BE2C (cell line): Measurements from ENCODE around the gene ANKRD53.

ENCODE experiments used
- DNase-seq: peaks from one replicate; pipeline ENCODE4 v3.0.0-alpha.2; 2020
- H3K27me3 ChIP-seq: fragments of 250-450 bp; sonication (Bioruptor Pico); 2 replicates; pipeline ENCODE4 v1.5.1; 2020; ENCODE audit warnings: mild to moderate bottlenecking
- H3K36me3 ChIP-seq: fragments of 250-450 bp; sonication (Bioruptor Pico); 2 replicates; pipeline ENCODE4 v1.5.1; 2020; ENCODE audit warnings: mild to moderate bottlenecking
- H3K4me1 ChIP-seq: fragments of 250-450 bp; sonication (Bioruptor Pico); 2 replicates; pipeline ENCODE4 v1.5.1; 2020
- H3K4me3 ChIP-seq: 2 replicates; pipeline ENCODE4 v1.5.1; 2011; ENCODE audit warnings: low read depth, low read length
- H3K9me3 ChIP-seq: fragments of 250-450 bp; sonication (Bioruptor Pico); 2 replicates; pipeline ENCODE4 v1.5.1; 2020
- TF ChIP-seq, protein P1 (sequence below): IDR thresholded peaks from 2 replicates; pipeline ENCODE4 v1.5.1; 2012; ENCODE audit warnings: mild to moderate bottlenecking, low read depth, low read length

ANKRD53 gene

DNA sequence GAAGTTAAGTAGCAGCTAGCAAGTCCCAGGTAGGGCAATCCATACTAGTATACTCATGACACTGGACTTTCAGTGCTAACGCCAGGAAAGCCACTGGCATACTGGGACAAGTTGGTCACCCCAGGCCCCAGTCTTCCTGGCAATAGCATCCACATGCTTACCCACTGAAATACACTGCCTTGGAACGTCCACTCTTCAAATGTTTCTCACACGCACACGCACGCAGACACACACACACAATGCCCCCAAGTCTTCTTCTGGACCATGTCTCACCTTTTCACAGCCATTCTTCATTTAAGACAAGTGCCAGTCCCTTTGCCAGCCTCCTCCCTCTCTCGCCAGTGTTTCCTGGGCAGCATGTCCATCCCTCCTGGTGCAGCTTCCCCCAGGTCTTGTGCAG lies 25.0 kb downstream of the ANKRD53 start:
- TF ChIP-seq, protein P1, sequence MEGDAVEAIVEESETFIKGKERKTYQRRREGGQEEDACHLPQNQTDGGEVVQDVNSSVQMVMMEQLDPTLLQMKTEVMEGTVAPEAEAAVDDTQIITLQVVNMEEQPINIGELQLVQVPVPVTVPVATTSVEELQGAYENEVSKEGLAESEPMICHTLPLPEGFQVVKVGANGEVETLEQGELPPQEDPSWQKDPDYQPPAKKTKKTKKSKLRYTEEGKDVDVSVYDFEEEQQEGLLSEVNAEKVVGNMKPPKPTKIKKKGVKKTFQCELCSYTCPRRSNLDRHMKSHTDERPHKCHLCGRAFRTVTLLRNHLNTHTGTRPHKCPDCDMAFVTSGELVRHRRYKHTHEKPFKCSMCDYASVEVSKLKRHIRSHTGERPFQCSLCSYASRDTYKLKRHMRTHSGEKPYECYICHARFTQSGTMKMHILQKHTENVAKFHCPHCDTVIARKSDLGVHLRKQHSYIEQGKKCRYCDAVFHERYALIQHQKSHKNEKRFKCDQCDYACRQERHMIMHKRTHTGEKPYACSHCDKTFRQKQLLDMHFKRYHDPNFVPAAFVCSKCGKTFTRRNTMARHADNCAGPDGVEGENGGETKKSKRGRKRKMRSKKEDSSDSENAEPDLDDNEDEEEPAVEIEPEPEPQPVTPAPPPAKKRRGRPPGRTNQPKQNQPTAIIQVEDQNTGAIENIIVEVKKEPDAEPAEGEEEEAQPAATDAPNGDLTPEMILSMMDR: no peak
- H3K27me3 ChIP-seq: no peaks in the 10 kb centered on the region
- H3K4me3 ChIP-seq: no peak overlapping the region
- no peaks in the 10 kb centered on the region for H3K9me3 ChIP-seq
- DNase-seq: no peak
- no peaks in the 10 kb centered on the region for H3K4me1 ChIP-seq
- no peaks in the 10 kb centered on the region for H3K36me3 ChIP-seq

- Histone ChIP-seq H3K4me1 (no peaks in the 10 kb centered on the region), H3K27me3 (no peaks in the 10 kb centered on the region), H3K36me3 (no peaks in the 10 kb centered on the region), H3K9me3 (no peaks in the 10 kb centered on the region), H3K4me3 (no peak overlapping the region)
- DNase-seq: no peak
- TF ChIP-seq, protein P1: no peak
These were observed 25.7 kb downstream of the ANKRD53 start for GRCh38 chr2:71003966-71004755.

DNA sequence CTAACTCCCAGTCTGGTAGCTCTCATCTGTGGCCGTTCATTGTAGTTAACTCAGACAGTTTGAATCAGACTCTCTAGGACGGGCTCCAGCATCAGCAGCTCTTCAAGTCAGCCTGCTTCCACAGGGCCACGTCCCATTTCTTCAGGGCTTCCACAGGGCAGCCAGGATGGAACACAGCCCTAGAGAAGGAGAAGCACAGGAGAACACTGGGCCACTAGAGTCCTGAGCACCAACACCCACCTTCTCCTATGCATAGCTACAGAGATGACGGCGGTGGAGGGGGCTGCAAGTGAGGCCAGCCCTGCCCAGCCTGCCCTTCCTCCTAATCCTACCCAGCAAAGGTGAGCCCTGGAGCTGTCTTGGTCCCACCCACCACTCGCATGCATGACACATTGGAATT lies 26.4 kb downstream of the ANKRD53 start:
- Histone ChIP-seq H3K9me3 (no peaks in the 10 kb centered on the region), H3K36me3 (no peaks in the 10 kb centered on the region), H3K4me1 (no peaks in the 10 kb centered on the region), H3K27me3 (no peaks in the 10 kb centered on the region), H3K4me3 (no peak overlapping the region)
- TF ChIP-seq, protein P1: no peak
- DNase-seq: no peak

- Histone ChIP-seq H3K4me1 (no peaks in the 10 kb centered on the region), H3K36me3 (no peaks in the 10 kb centered on the region), H3K4me3 (no peak overlapping the region), H3K9me3 (no peaks in the 10 kb centered on the region), H3K27me3 (no peaks in the 10 kb centered on the region)
- no peak for DNase-seq
- TF ChIP-seq, protein P1: no peak
These were observed 27.1 kb downstream of the ANKRD53 start for GRCh38 chr2:71005271-71006202.

DNA sequence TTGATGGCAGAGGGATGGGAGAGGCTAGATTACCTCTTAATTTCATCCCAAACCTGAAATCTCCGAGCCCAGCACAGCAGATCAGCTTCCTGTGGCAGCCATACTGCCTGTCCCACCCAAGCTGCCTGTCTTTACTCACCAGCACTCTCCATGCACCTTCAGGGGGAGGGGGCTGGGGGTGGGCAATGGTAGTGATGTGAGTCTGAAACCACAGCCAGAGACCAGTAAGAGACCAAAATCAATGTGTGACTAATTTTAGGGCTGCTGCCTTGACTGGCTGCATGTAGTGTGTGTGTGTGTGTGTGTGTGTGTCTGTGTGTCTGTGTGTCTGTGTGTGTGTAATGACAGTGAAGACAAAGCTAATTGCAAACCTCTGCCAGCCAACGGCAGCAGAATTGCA lies 27.9 kb downstream of the ANKRD53 start:
- Histone ChIP-seq H3K36me3 (no peaks in the 10 kb centered on the region), H3K9me3 (no peaks in the 10 kb centered on the region), H3K4me3 (no peak overlapping the region), H3K4me1 (no peaks in the 10 kb centered on the region), H3K27me3 (no peaks in the 10 kb centered on the region)
- no peak for DNase-seq
- TF ChIP-seq, protein P1: no peak
